22Rv1 (cell line): ENCODE data around the gene MYMX.

ENCODE experiments used
- ZFX ChIP-seq: fragments of 450-650 bp; IDR thresholded peaks from 2 replicates; pipeline ENCODE4 v1.6.1; 2017; ENCODE audit warnings: antibody characterized with exemption, borderline replicate concordance
- TF ChIP-seq, protein P1 (sequence below): fragments of 450-650 bp; IDR thresholded peaks from 2 replicates; pipeline ENCODE4 v1.5.1; 2017; ENCODE audit warnings: mild to moderate bottlenecking

DNA sequence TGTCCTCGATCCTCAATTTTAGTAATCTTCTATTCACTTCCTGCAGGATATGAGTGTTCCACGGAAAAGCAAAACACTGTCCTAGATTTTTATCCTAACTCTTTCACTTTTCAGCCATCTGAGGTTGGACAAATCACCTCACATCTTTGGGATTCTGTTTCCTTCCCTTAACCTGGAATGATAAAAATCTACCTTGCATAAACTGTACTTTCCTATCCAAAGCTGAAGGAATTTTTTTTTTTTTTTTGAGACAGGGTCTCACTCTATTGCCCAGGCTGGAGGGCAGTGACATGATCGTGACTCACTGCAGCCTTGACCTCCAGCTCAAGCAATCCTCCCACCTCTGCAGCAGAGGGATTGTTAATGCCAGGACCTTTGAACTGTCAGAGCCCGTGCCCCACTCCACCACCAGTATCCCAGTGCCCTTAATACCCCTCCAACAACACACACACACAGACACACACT lies 37.6 kb upstream of the MYMX start:
- TF ChIP-seq, protein P1, sequence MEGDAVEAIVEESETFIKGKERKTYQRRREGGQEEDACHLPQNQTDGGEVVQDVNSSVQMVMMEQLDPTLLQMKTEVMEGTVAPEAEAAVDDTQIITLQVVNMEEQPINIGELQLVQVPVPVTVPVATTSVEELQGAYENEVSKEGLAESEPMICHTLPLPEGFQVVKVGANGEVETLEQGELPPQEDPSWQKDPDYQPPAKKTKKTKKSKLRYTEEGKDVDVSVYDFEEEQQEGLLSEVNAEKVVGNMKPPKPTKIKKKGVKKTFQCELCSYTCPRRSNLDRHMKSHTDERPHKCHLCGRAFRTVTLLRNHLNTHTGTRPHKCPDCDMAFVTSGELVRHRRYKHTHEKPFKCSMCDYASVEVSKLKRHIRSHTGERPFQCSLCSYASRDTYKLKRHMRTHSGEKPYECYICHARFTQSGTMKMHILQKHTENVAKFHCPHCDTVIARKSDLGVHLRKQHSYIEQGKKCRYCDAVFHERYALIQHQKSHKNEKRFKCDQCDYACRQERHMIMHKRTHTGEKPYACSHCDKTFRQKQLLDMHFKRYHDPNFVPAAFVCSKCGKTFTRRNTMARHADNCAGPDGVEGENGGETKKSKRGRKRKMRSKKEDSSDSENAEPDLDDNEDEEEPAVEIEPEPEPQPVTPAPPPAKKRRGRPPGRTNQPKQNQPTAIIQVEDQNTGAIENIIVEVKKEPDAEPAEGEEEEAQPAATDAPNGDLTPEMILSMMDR, result no peak
- TF ChIP-seq ZFX, result no peak
